ENCODE measurements around the gene CTTNBP2. TPM values are rescaled to one million over a fixed set of nuclear protein-coding genes. Genes with fewer than 3 reads are reported as not detected.

CTTNBP2 gene
- total RNA-seq, 4 donors from 2014 or later, result 3.1 to 31.4 (median 4.8) TPM

- DNase-seq, result no peak
- no peak for TF ChIP-seq CTCF (IDR thresholded peaks at IDR 0.05)
- TF ChIP-seq POLR2A (IDR thresholded peaks at IDR 0.05), result no peak
- no peak overlapping the region for H3K27ac ChIP-seq
- no peaks in the 10 kb centered on the region for H3K36me3 ChIP-seq
- no peaks in the 10 kb centered on the region for H3K4me1 ChIP-seq
- H3K4me3 ChIP-seq, result no peak overlapping the region
- H3K9me3 ChIP-seq, result no peaks in the 10 kb centered on the region
- no peaks in the 10 kb centered on the region for H3K27me3 ChIP-seq
These were observed 67.2 kb downstream of the CTTNBP2 start for GRCh38 chr7:117806011-117806410.

GRCh38 chr7:117805241-117805640 is 68.0 kb downstream of the CTTNBP2 start:
- H3K36me3 ChIP-seq, result no peaks in the 10 kb centered on the region
- H3K4me3 ChIP-seq, result no peak overlapping the region
- no peaks in the 10 kb centered on the region for H3K27me3 ChIP-seq
- TF ChIP-seq CTCF (IDR thresholded peaks at IDR 0.05), result no peak
- no peak for TF ChIP-seq POLR2A (IDR thresholded peaks at IDR 0.05)
- no peaks in the 10 kb centered on the region for H3K4me1 ChIP-seq
- DNase-seq, result no peak
- H3K9me3 ChIP-seq, result no peaks in the 10 kb centered on the region
- no peak overlapping the region for H3K27ac ChIP-seq

GRCh38 chr7:117803476-117803875 is 69.8 kb downstream of the CTTNBP2 start:
- TF ChIP-seq CTCF (IDR thresholded peaks at IDR 0.05) (no peak), POLR2A (IDR thresholded peaks at IDR 0.05) (no peak)
- Histone ChIP-seq H3K27ac (no peak overlapping the region), H3K27me3 (no peaks in the 10 kb centered on the region), H3K36me3 (no peaks in the 10 kb centered on the region), H3K9me3 (no peaks in the 10 kb centered on the region), H3K4me3 (no peak overlapping the region), H3K4me1 (no peaks in the 10 kb centered on the region)
- DNase-seq, result no peak

DNA sequence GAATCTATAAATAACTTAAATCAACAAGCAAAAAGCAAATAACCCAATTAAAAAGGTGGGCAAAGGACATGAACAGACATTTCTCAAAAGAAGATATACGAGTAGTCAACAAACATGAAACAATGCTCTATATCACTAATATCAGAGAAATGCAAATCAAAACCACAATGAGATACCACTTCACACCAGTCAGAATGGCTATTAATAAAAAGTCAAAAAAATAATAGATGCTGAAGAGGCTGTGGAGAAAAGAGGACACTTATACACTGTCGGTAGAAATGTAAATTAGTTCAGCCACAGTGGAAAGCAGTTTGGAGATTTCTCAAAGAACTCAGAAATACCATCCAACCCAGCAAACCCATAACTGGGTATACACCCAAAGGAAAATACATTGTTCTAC is 70.6 kb downstream of the CTTNBP2 start:
- no peaks in the 10 kb centered on the region for H3K27me3 ChIP-seq
- H3K36me3 ChIP-seq, result no peaks in the 10 kb centered on the region
- H3K27ac ChIP-seq, result no peak overlapping the region
- no peak overlapping the region for H3K4me3 ChIP-seq
- TF ChIP-seq CTCF (IDR thresholded peaks at IDR 0.05), result no peak
- TF ChIP-seq POLR2A (IDR thresholded peaks at IDR 0.05), result no peak
- no peaks in the 10 kb centered on the region for H3K4me1 ChIP-seq
- DNase-seq, result no peak
- no peaks in the 10 kb centered on the region for H3K9me3 ChIP-seq

DNA sequence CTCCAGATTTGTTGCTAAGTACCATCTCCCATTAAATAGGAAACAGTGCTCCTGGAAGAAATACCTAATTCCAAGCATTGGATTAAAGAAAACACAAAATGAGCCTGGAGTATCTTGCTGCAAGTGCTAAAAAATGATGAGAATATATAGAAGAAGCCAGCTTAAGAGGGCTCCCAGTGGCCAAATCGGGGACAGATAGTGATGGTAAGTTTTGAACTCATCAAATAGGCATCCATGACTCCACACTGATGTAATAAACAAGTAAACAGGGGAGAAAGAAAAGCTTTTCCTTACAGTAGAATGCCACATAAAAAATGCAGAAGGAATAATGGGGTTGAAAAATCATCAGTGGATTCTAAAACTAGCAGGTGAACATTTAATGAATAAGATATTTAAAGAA is 72.4 kb downstream of the CTTNBP2 start:
- H3K9me3 ChIP-seq, result no peaks in the 10 kb centered on the region
- no peaks in the 10 kb centered on the region for H3K36me3 ChIP-seq
- no peak for DNase-seq
- no peaks in the 10 kb centered on the region for H3K4me1 ChIP-seq
- H3K27me3 ChIP-seq, result no peaks in the 10 kb centered on the region
- H3K4me3 ChIP-seq, result no peak overlapping the region
- TF ChIP-seq POLR2A (IDR thresholded peaks at IDR 0.05) (no peak), CTCF (IDR thresholded peaks at IDR 0.05) (no peak)
- H3K27ac ChIP-seq, result no peak overlapping the region

GRCh38 chr7:117800406-117800805 is 72.8 kb downstream of the CTTNBP2 start:
- H3K27ac ChIP-seq, result no peak overlapping the region
- H3K9me3 ChIP-seq, result no peaks in the 10 kb centered on the region
- H3K4me1 ChIP-seq, result no peaks in the 10 kb centered on the region
- H3K27me3 ChIP-seq, result no peaks in the 10 kb centered on the region
- no peaks in the 10 kb centered on the region for H3K36me3 ChIP-seq
- no peak for DNase-seq
- TF ChIP-seq CTCF (IDR thresholded peaks at IDR 0.05) (no peak), POLR2A (IDR thresholded peaks at IDR 0.05) (no peak)
- H3K4me3 ChIP-seq, result no peak overlapping the region
